GM21526 (cell line): ENCODE measurements around the gene ARFGEF2.
"Not testable (repeated sequence)": the region's sequence is repeated elsewhere in the genome, so short reads cannot be mapped to it uniquely, and the experiment has no call there.

Experiments
- ATAC-seq: cut with Tn5 transposase; IDR thresholded peaks from one replicate; pipeline ENCODE4 v1.9.1; 2021; ENCODE audit warnings: moderate library complexity; ENCODE audit not compliant: unreplicated experiment, low FRiP score

The ARFGEF2 gene

GRCh38 chr20:49046087-49046900 lies 124.8 kb downstream of the ARFGEF2 start, which contains the start of gene CSE1L:
Gene CSE1L, plus strand, starts transcription at chr20:49046312. Its CDS starts 12,152 bp downstream, at chr20:49058464.
- ATAC-seq, result peak; percentile 76

GRCh38 chr20:49052334-49052733 lies 130.8 kb downstream of the ARFGEF2 start:
- ATAC-seq, result no peak

GRCh38 chr20:49054056-49054643 lies 132.6 kb downstream of the ARFGEF2 start:
- no peak for ATAC-seq

- ATAC-seq, result no peak
Measured at GRCh38 chr20:49063279-49063678, 141.8 kb downstream of the ARFGEF2 start.

- ATAC-seq, result no peak
Measured at GRCh38 chr20:49074521-49074920, 153.0 kb downstream of the ARFGEF2 start.

GRCh38 chr20:49078310-49078709 lies 156.8 kb downstream of the ARFGEF2 start:
- no peak for ATAC-seq

GRCh38 chr20:49082295-49082694 lies 160.8 kb downstream of the ARFGEF2 start:
- not testable (repeated sequence) for ATAC-seq
